K562 treated with DMSO at 1 percent for 12 hours (cell line): ENCODE results near the gene COL5A3. TPM values are rescaled to one million over a fixed set of nuclear protein-coding genes. Genes with fewer than 3 reads are reported as not detected.

Experiments
- total RNA-seq: library from RNA; unstranded; fragments of 300-600 nt; gene quantifications from 2 replicates; pipeline ENCODE4 v1.2.3, GENCODE V29; 2022; ENCODE audit not compliant: insufficient read depth

Gene COL5A3
- total RNA-seq = not detected in 2 replicates

DNA sequence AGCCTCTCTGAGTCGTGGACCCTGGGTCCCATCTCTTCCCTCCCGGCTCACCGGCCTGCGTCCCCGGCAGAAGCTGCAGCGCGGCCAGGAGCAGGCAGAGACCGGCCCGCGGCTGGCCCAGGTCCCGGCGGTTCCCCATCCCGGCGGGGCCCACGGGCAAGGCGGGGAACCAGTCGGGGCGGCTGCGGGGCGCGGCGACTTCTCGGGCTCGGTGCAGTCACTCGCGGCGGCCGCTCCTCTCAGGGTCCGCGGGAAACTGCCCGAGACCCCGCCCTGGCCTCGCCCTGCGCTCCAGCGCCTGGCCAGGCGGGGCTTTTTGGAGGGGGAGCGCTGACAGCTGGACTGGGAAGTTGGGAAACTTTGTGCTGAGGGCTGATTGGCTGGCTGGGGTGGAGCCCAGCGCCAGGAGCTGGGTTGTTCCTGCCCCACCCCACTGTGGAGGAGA lies at the start of gene COL5A3:
COL5A3 (minus strand) TSS at position 258 of the 445 bp plus-strand sequence; CDS start at position 139, 119 bp downstream.

DNA sequence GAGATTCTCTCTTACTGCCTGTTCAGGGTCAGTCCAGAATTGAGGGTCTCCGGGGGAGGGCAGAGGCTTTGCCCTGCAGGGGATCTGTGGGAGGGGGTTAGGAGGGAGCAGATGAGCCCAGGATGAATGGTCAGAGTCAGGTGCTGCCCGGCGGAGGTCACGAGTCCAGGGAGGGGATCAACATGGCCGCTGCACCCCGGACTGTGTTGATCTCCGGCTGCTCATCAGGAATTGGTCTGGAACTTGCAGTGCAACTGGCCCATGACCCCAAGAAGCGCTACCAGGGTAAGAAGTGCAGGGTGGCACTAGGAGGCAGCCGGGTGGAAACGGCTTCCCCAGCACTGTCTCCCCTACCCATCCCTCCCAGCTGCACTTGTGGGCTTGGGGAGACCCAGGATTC lies 3.0 kb upstream of the COL5A3 start, which contains the start of gene RDH8:
RDH8 (plus strand) TSS at position 168 of the 400 bp plus-strand sequence; CDS start at position 183, 15 bp downstream.

DNA sequence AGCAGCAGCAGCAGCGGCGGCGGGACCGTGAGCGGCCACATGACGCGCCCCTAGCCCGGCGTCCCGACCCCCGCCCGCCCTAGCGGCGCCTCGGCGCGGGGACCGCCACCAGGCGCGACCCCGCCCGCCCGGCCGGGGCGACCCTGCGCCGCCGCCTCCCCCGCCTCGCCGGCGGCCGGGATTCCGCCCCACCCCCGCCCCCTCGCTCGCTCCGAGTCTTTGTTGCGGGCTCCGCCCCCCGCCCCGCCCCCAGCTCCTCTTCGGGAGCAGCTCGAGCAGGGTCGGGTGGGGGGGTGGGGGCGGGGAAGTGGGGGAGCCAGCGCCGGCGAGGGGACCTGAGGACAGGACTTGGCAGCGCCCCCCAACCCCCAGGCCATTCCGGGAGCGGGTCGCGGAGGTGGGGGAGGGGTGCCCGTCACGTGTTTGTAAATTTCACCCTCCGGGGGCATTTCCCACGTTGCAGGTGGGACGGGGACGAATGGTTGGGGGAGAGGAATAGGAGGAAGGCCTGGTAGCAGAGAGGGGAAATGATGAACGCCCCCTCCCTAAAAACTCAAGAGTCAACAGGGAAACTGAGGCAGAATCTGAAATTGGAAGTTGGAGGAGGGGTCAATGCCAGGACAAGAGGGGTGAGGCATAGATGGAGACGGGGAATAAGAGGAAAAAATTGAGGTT lies 73.8 kb downstream of the COL5A3 start, which contains the start of gene OLFM2:
OLFM2 (minus strand) TSS at position 190 of the 675 bp plus-strand sequence; CDS start at position 41, 149 bp downstream.

Other genes starting within 250 kb of the COL5A3 start
- 7.1 and 14.3 TPM in 2 replicates for gene ZNF846, start 241.8 kb downstream of the COL5A3 start, total RNA-seq
- 29.9 and 53.3 TPM in 2 replicates for gene FBXL12, start 191.4 kb downstream of the COL5A3 start, total RNA-seq
- 596 and 885 TPM in 2 replicates for gene UBL5, start 182.6 kb downstream of the COL5A3 start, total RNA-seq
- 148 and 176 TPM in 2 replicates for gene PIN1, start 175.2 kb downstream of the COL5A3 start, total RNA-seq
- not detected in 2 replicates for gene OLFM2, start 74.0 kb downstream of the COL5A3 start, total RNA-seq
- gene RDH8, start 3.0 kb upstream of the COL5A3 start, total RNA-seq = not detected in 2 replicates
- gene SHFL, start 75.8 kb upstream of the COL5A3 start, total RNA-seq = 14.6 and 24.1 TPM in 2 replicates
- 0.84 TPM in 1 of 2 replicates, not detected in the other for gene ANGPTL6, start 92.2 kb upstream of the COL5A3 start, total RNA-seq
- gene PPAN, start 95.9 kb upstream of the COL5A3 start, total RNA-seq = 22.9 and 29.3 TPM in 2 replicates
- 6.0 and 9.5 TPM in 2 replicates for gene P2RY11, start 101.2 kb upstream of the COL5A3 start, total RNA-seq
- 312 and 388 TPM in 2 replicates for gene EIF3G, start 109.4 kb upstream of the COL5A3 start, total RNA-seq
- 95.8 and 157 TPM in 2 replicates for gene DNMT1, start 184.4 kb upstream of the COL5A3 start, total RNA-seq
- gene S1PR2, start 220.8 kb upstream of the COL5A3 start, total RNA-seq = 0.93 and 2.8 TPM in 2 replicates
- gene MRPL4, start 241.7 kb upstream of the COL5A3 start, total RNA-seq = 107 and 119 TPM in 2 replicates